Eye (tissue), 1 donor: ENCODE results near the gene UROC1.

Experiments used
- DNase-seq: peaks from one replicate; pipeline ENCODE4 v3.0.0-alpha.2; 2015

Gene UROC1

DNA sequence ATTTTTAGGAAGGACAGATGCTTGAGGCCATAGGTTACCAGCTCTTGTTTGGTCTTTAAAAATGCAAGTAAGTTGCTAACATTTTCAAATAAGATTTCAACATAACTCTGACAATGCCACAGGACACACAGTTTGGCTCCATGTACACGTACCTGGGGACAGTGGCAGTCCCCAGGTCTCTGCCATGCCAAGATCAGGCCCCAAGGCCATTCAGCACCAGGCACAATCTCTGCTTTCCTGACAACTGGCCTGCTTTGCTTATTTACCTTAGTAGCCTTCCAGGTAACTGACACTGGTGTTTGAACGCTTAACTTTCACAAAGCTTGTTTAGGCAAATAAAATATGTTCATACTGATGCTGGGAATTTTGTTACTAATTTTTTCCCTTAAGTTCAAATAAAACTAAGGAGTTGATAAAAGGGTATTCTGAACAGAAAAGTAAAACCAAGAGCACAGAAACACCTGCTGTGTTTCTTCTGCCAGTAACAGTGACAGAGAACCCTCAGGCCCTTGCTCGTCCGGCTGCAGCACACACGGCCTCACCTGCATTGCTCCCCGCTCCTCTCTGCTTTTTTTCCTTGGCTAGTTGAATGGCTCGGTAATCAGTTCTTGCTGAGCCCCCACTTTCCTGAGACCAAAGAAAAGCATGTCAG lies 58.3 kb downstream of the UROC1 start:
- no peak for DNase-seq

GRCh38 chr3:126456766-126457388 lies 60.7 kb downstream of the UROC1 start:
- DNase-seq: no peak

GRCh38 chr3:126456211-126456610 lies 61.4 kb downstream of the UROC1 start:
- no peak for DNase-seq

- DNase-seq: no peak
These were observed 63.0 kb downstream of the UROC1 start for GRCh38 chr3:126454437-126455198.

GRCh38 chr3:126454025-126454424 lies 63.5 kb downstream of the UROC1 start:
- no peak for DNase-seq

- DNase-seq: no peak
These were observed 65.4 kb downstream of the UROC1 start for GRCh38 chr3:126452213-126452612.

DNA sequence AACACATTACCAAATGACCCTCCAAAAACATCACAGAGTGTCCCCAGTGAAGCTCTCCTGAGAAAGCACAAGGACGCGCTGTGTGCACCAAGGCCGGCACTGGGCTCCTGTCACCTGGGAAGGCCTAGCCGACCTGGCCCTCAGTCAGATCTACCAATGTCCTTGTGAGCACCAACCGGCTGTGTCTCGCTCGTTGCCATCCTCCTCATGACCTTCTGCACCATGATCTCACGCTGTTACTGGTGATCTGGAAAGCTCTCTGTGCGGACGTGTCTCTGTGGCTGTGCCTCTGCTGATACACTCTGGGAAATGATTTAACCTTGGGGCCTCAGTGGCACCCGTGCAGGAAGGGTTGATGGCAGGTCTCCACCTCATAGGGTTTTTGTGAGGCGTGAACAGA lies 66.1 kb downstream of the UROC1 start:
- no peak for DNase-seq

- DNase-seq: no peak
These were observed 66.8 kb downstream of the UROC1 start for GRCh38 chr3:126450744-126451143.

GRCh38 chr3:126450219-126450618 lies 67.4 kb downstream of the UROC1 start:
- no peak for DNase-seq

- DNase-seq: no peak
These were observed 67.9 kb downstream of the UROC1 start for GRCh38 chr3:126449621-126450051.

GRCh38 chr3:126448893-126449180 lies 68.7 kb downstream of the UROC1 start:
- no peak for DNase-seq

- peak; percentile 8 for DNase-seq
These were observed 69.3 kb downstream of the UROC1 start for GRCh38 chr3:126448136-126448892.

DNA sequence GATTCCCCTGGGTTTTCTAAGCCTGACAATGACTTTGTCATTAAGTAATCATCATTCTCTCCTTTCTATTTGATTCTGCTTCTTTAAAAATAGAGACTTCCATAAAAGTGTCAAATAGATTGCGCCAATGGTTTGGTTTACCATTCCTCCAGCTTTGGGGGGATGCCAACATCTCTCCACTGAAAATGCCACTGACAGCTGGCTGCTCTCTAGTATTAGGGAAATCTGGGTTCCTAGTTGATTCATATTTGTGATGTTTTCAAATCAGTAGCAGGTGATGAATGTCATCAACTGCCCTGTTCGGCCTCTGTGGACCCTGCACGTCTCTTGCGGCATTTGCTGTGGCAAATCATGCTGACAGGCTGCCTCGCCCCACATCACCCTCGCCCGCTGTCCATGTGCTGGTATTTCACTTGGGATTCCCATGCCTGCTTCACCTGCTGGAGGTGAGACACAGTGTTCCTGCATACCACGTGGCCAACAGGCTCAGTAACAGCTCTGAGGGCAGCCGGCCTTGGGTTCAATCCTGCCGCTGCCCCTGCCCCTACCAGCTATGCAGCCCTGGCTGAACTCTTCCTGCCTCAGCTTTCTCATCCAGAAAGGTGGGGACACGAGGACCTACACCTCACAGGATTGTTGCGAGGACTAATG lies 70.0 kb downstream of the UROC1 start:
- no peak for DNase-seq

GRCh38 chr3:126446791-126447190 lies 70.8 kb downstream of the UROC1 start:
- no peak for DNase-seq

- DNase-seq: no peak
These were observed 71.3 kb downstream of the UROC1 start for GRCh38 chr3:126446301-126446700.

- no peak for DNase-seq
These were observed 72.1 kb downstream of the UROC1 start for GRCh38 chr3:126445506-126445905.

DNA sequence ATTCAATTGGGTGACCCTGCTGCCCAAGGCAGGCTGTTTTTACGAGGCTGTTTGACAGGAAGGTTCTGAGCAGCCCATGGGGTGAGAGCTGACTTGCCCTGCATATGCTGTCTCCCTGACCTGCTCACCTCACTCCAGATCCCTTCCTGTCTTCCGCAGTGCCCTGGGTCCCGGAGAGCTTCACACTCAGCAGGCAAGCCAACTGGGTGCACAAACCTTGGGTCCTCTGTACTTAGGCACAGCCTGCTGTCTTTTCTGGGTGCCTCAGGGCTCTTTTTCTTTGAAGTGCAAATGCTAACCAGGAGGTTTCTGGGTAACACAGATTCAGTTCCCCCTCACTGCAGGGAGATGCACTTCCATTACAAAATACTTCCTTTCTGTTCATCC lies 74.7 kb downstream of the UROC1 start:
- DNase-seq: no peak

- peak; percentile 51 for DNase-seq
These were observed 75.3 kb downstream of the UROC1 start for GRCh38 chr3:126442094-126442855.

DNA sequence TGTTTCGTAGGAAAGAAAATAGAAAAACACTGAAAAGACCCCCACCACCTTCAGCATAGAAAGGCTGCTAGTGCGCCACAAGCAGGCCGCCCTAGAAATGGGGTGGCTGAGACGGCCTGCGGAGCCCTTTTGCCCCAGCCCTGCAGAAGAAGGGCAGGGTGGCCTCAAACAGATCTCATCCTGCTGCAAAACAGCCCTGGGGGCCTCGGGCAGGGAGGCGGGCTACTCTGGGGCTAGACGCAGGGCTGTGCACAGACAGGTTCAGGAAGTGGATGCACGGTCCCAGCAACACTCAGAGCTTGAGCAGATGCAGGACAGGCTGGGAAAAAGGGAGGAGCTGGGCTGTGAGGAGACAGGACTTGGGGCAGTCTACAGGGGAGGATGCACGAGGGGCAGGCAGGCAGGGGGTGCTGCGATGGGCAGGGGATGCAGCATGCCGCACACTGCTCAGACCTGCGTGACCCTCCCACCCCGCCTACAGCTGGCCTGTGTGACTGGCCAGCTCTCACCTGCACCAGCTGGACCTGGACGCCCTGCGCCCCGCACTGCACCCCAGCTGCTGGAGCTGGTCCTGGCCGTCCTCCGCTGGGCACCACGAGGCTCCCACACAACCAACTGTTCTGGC lies 76.2 kb downstream of the UROC1 start:
- no peak for DNase-seq

- DNase-seq: no peak
These were observed 76.9 kb downstream of the UROC1 start for GRCh38 chr3:126440709-126440995.

GRCh38 chr3:126439968-126440708 lies 77.4 kb downstream of the UROC1 start:
- no peak for DNase-seq
